GM19467 (cell line): ENCODE data around the gene ARPC2.
A peak's percentile ranks its signal among the peaks of the same experiment; 100 is the strongest.

Experiments
- ATAC-seq: cut with Tn5 transposase; IDR thresholded peaks from one replicate; pipeline ENCODE4 v1.9.1; 2021; ENCODE audit warnings: mild to moderate bottlenecking, moderate library complexity; ENCODE audit not compliant: unreplicated experiment

ARPC2 gene

GRCh38 chr2:218252509-218253231 lies 35.7 kb downstream of the ARPC2 start:
- ATAC-seq, result no peak

DNA sequence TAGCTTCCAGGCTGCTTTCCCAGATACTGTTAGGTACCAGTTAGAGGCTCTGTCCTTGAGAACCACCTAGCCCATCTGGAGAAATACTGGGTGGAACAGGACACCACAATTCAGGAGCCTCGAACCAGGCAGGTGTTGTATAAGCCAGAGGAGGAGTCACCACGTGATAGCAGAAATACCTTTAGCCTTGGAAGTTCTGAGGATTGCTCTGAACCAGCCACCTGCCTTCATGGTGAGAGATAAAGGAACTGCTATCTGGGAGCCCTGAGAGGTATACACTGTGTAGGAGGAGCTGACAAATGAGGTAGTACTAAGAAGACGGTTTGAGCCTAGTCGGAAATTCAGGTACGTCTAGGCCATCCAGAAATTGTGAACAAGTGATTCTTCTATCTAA lies 36.2 kb downstream of the ARPC2 start:
- no peak for ATAC-seq

- no peak for ATAC-seq
Measured at GRCh38 chr2:218255446-218255845, 38.5 kb downstream of the ARPC2 start.

- no peak for ATAC-seq
Measured at GRCh38 chr2:218256612-218257350, 39.8 kb downstream of the ARPC2 start.

GRCh38 chr2:218257390-218257981 lies 40.5 kb downstream of the ARPC2 start:
- ATAC-seq, result peak; percentile 57

DNA sequence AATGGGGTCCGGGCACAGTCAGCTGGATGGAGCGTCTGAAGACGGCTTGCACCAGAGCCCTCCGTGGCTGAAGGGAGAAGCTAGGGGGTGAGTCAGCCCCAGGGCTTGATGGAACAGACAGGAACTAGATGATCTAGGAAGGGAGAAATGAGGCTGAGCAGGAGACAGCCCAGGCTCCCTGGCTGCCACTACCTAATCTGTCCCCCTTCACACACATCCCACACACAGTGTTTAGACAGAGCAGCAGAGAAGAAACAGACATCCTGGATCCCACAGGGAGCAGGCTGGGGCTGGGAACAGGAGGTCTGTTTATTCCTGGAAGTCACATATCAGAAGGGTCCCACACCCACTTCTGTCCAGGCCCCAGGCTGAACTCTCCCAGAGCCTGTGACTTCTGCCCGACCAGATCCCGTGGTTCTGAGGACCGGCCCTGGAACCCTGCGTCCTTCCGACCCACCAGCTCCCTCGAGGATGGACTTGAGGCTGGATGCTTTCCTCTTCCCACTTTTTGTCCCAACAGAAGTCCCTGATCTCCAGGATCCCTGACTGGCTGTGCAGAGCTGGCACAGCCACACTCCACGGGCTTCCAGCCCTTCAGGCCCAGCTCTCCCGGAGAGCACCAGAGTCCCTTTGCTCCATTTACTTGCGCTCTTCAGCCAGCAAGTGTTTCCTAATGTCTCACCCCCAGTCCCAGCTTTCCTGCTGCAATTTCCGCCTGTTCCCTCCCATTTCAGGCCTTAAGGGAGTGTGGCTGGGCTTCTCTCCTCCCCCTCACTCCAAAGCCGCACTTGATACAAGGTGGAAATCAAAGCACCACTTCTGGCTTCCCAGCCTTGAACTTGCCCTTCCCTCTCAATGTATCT lies 42.3 kb downstream of the ARPC2 start:
- ATAC-seq, result no peak

GRCh38 chr2:218260166-218260565 lies 43.2 kb downstream of the ARPC2 start:
- no peak for ATAC-seq

DNA sequence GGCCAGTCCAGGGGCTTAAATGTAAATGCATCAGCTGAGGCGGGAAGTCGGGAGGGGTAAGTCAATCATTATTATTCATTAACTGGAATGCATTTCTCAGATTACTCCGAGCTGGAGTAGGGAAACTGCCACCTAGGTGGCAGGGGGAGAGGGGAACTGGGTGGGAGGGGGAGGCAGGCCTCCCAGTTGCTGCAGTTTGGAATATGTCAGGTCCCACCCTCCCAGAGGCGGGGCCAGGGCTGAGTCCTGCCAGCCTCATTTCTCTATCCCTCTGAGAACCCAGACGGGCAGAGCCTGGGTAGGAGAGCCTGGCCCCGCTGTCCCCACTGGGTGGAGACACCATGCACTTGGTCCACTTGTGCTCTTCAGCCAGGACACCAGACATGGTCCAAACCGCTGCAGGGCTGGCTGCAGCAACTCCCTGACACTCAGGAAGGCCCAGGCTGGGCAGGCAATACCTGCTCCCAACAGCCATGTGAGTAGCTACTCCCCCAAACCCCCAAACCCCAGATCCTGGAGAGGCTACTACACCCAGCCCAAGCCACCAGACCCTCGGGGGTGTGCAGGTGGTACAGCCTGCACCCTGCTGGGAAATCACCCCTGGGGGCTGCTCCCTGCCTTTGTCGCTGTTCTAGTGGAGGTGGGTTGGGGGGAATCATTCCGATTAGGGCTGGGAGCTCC lies 43.9 kb downstream of the ARPC2 start, which contains the start of gene GPBAR1:
GPBAR1 (plus strand) TSS at position 274 of the 681 bp plus-strand sequence. CDS start 1,710 bp downstream, outside the sequence.
- no peak for ATAC-seq

DNA sequence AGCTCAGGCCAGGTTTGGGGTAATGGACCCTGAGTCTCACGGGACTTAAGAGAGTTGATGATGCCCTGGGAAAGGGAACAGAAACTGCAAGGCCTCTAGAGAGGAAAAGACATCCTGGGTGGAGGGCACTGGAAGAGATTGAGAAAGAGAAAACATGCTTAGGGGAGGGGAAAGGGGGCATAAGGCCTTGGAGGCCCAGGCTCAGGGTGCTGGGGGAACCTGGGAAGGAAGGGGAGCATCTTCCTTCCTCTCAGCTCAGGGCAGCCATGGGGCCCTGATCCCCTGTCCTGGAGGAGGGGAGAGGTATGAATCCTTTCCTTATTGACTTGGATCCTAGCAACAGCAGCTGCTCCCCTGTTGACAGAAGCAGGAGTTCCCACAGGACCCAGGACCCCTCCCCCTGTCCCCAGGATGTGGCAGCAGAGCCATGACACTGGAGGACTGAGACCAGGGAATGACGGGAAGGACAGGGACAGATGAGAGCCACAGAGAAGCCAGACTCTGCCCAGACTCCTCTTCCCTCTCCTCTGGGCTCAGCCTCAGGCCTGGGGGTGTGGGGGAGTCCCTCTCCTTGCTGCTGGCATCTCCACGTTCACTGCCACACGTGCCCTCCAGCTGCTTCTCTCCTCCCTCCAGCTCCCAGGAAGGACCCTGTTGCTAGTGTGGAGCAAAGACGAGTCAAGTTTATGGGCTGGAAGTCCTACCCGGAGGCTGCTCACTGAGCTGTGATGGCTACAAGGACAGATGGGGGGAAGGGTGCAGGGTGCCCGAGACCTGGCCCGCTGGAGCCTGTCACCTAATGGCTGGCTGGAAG lies 44.6 kb downstream of the ARPC2 start:
- no peak for ATAC-seq

GRCh38 chr2:218262237-218262600 lies 45.2 kb downstream of the ARPC2 start:
- no peak for ATAC-seq

- no peak for ATAC-seq
Measured at GRCh38 chr2:218262631-218263586, 45.9 kb downstream of the ARPC2 start.

DNA sequence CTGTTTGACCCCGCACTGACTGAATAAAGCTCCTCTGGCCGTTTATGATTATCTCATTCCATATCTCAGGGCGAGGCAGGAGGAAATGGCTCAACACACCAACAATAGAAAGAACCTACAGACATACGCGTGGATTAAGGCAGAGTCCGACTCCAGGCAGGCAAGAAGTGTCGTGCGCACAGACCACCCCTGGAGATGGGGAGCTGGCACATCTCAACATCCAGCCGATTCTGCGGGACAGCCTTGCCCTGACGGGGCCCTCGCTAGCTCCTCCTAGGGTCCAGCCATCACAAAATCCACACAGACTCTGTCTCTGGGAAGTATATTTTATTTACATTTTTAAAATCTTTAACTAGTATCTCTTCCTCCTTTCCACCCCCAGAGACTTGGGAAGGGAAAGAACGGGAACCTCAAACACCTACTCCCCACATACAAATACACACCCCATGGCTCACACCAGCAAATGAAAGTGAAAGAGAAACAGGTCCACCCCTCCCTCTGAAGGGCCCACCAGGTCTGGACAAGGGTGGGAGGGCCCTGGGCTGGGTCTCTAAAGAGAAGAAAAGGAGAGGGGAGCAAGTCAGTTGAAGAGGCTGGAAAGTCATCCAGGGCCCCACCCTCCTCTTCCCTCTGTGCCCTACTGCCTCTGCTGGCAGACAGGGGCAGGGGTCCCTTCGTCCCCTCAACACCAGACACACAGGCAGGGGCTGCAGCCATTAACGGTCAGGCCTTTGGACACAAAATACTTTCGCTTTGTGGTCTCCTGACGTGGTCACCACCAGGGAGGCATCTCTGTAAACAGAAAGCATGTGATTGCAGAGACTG lies 47.0 kb downstream of the ARPC2 start:
- no peak for ATAC-seq

DNA sequence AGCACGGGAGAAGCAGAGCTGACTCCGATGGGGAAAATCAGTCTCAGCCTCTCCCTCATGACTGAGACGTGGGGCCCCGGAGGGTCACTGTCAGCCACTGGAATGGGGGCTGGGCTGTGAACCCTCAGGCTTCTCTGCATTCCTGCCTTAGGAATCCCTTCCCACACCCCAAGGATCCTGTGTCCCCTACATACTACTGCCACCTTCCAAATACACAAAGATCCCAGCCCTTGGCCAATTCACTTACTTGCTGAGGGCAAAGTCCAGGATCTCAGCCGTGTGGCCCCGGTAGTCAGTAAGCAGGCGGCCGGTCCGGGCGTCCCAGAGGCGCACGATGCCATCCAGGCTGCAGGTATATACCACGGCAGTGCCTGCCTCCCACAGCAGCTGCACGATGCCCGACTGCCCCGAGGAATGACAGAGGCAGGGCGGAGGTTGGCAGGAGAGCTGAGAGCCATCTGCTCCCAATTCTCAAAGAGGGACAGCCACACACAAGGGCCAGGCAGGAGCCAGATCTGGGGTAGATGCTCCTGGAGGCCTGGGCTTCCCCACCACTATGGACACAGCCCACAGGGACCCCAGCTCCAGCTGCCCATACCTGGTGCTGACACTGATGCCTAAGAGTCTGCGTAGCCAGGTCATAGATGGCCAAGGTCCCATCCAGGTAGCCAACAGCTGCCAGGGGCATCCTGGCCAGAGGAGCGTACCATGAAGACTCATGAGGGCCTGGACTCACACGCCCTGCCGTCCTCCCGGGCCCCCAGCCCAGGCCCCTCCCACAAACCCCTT lies 48.0 kb downstream of the ARPC2 start:
- ATAC-seq, result no peak

DNA sequence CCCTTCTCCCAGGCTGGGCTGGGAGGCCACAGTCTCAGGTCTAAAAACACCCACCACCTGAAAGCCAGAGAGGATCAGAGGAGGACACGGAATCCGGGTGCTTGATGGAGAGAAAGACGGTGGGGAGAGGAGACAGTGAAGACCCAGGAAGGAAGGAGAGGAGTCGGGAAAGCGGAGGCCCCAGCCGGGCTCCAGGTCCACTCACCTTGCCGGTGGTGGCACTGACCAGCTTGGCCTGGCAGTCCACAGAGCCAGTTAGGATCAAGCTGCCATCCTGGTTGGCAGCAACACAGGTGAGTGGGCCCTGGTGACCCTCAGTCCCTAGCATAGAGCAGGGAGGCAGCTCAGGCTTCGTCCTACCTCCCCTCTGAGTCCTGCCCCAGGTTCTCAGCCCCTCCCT lies 48.6 kb downstream of the ARPC2 start:
- no peak for ATAC-seq

- no peak for ATAC-seq
Measured at GRCh38 chr2:218266316-218266979, 49.5 kb downstream of the ARPC2 start.

DNA sequence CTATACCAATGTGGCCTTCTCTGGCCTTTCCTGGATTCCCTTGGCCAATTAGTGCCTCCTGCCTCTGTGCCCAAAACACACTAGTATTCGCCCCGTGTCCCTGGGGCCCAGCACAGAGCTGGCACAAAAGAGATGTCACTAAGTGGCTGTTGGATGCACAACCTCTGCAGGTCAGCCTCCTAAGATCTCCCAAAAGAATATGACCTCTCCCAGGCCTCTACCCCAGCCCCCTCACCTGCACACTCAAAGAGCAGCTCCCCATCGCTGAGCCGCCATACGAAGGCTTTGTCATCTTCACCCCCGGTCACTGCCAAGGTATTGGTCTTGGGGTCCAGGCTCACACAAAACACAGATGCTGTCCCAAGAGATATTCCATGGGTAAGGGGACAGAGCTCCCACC lies 50.3 kb downstream of the ARPC2 start:
- ATAC-seq, result no peak
